Bone marrow (tissue), 2 donors: Measurements from ENCODE around the gene OR3A3.

Experiments used
- DNase-seq, 2 donors: peaks; one replicate each; lab custom pipeline; 2025; lab: John Stamatoyannopoulos, UW

Gene OR3A3

DNA sequence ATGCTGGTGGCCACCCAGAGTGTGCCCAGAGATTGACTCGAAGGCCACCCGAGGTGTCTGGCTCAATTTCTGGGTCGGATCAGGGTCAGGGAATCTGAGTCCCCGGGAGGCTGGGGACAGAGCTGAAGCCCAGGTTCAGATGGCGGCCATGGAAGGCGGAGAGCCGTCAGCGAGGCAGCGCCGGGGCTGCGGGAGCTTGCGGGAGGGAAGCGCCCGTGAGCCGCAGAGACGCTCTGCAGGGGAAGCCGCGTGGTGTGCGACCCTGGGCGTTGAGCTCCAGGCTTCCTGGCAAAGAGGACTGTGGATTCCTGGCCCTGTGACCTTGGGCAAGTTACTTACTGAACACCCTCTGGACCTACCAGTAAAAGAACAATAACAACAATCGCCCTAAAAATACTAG, 61.0 kb downstream of the OR3A3 start:
- DNase-seq: no peak
